ENCODE measurements around the gene C3orf20.

The C3orf20 gene

GRCh38 chr3:14773691-14774128 is 98.8 kb downstream of the C3orf20 start:
- no peak for DNase-seq (ENCODE audit: low read depth, low spot score)

- DNase-seq (ENCODE audit: low read depth, low spot score), result no peak
These were observed 99.5 kb downstream of the C3orf20 start for GRCh38 chr3:14774431-14774830.

- DNase-seq (ENCODE audit: low read depth, low spot score), result no peak
These were observed 100.1 kb downstream of the C3orf20 start for GRCh38 chr3:14775011-14775410.

GRCh38 chr3:14775563-14775962 is 100.6 kb downstream of the C3orf20 start:
- DNase-seq (ENCODE audit: low read depth, low spot score), result no peak

- no peak for DNase-seq (ENCODE audit: low read depth, low spot score)
These were observed 104.2 kb downstream of the C3orf20 start for GRCh38 chr3:14779069-14779685.

- peak; percentile 80 for DNase-seq (ENCODE audit: low read depth, low spot score)
These were observed 106.1 kb downstream of the C3orf20 start for GRCh38 chr3:14780927-14781507.

- no peak for DNase-seq (ENCODE audit: low read depth, low spot score)
These were observed 108.6 kb downstream of the C3orf20 start for GRCh38 chr3:14783480-14784086.

- peak; percentile 42 for DNase-seq (ENCODE audit: low read depth, low spot score)
These were observed 109.2 kb downstream of the C3orf20 start for GRCh38 chr3:14784087-14784681.

- no peak for DNase-seq (ENCODE audit: low read depth, low spot score)
These were observed 110.5 kb downstream of the C3orf20 start for GRCh38 chr3:14785207-14786155.

- DNase-seq (ENCODE audit: low read depth, low spot score), result no peak
These were observed 111.4 kb downstream of the C3orf20 start for GRCh38 chr3:14786369-14786768.

- DNase-seq (ENCODE audit: low read depth, low spot score), result no peak
These were observed 112.7 kb downstream of the C3orf20 start for GRCh38 chr3:14787630-14788029.

- DNase-seq (ENCODE audit: low read depth, low spot score), result no peak
These were observed 113.7 kb downstream of the C3orf20 start for GRCh38 chr3:14788644-14789043.

- DNase-seq (ENCODE audit: low read depth, low spot score), result no peak
These were observed 114.3 kb downstream of the C3orf20 start for GRCh38 chr3:14789221-14789620.

- no peak for DNase-seq (ENCODE audit: low read depth, low spot score)
These were observed 114.8 kb downstream of the C3orf20 start for GRCh38 chr3:14789640-14790285.

- DNase-seq (ENCODE audit: low read depth, low spot score), result peak; percentile 82
These were observed 116.5 kb downstream of the C3orf20 start for GRCh38 chr3:14791343-14791945.

GRCh38 chr3:14792691-14793121 is 117.8 kb downstream of the C3orf20 start:
- no peak for DNase-seq (ENCODE audit: low read depth, low spot score)

- DNase-seq (ENCODE audit: low read depth, low spot score), result no peak
These were observed 118.4 kb downstream of the C3orf20 start for GRCh38 chr3:14793126-14793857.

GRCh38 chr3:14793858-14794234 is 118.9 kb downstream of the C3orf20 start:
- no peak for DNase-seq (ENCODE audit: low read depth, low spot score)

GRCh38 chr3:14794435-14794834 is 119.5 kb downstream of the C3orf20 start:
- no peak for DNase-seq (ENCODE audit: low read depth, low spot score)

GRCh38 chr3:14795996-14796395 is 121.1 kb downstream of the C3orf20 start:
- no peak for DNase-seq (ENCODE audit: low read depth, low spot score)

All from ELF-1 (cell line).